Fibroblast of gingiva (primary cell): ENCODE data around the gene VAPB.

Experiments
- DNase-seq: peaks from one replicate; pipeline ENCODE4 v3.0.0-alpha.2; 2011; ENCODE audit warnings: low read depth

VAPB gene

DNA sequence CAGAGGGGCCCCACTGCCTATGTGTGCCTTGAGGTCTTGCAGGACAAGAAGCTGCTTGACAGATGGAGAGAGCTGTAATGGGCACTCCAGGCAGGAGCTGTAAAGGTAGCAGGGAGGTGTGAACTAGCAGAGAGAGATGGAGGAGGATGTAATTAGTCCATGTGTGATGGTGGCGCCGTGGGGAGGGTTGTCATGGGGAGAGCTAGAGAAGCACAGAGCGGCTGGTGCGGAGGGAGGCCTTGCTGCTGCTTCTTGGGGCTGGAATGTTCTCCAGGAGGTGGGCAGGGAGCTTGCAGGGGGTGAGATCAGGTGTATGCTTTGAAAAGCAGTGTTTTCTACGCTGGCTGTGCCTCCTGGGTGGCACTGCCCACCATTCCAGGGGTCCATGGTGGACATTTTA lies 94.0 kb downstream of the VAPB start:
- no peak for DNase-seq

DNA sequence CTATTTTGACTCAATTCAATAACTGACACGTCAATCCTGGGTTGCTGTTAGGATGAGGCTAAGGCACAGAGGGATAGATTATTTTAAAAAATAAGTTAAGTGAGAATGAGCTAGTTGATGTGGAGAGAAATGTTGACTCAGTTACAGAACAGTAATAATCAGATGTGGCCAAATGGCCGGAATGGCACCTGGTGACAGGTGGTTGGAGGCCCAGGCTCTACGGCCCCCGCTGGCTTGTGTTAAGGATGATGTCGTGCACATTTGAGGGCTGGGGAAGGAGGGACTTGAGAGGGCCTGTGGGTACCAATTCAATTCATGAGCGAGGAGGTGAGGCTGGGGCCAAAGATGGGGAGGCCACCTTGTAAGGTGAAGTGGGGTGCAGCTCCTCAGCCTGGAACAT lies 94.4 kb downstream of the VAPB start:
- DNase-seq = no peak

DNA sequence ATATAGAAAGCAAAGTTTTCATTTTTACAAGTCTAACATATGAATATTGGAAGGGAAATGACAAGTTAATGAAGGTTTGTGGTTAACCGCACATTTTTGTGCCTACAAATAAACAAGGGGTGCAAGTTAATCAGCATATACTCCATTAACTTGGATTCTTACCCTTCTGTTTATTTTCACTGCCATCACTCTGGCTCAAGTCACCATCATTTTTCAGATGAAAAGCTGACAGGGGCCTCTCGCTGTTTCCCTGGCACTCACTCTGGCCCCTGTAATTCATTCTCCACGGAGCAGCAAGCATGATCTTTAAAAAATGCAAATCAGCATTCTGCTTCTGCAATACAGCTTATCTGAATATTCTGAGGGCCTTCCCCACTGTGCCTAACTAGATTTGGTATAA lies 96.4 kb downstream of the VAPB start:
- DNase-seq = no peak

GRCh38 chr20:58486207-58486606 lies 97.2 kb downstream of the VAPB start:
- DNase-seq = no peak

GRCh38 chr20:58492074-58492718 lies 103.2 kb downstream of the VAPB start:
- no peak for DNase-seq

GRCh38 chr20:58492795-58493524 lies 103.9 kb downstream of the VAPB start:
- DNase-seq = no peak

- DNase-seq = no peak
Measured at GRCh38 chr20:58494923-58495622, 106.0 kb downstream of the VAPB start.

GRCh38 chr20:58495623-58496428 lies 106.8 kb downstream of the VAPB start:
- no peak for DNase-seq

- DNase-seq = no peak
Measured at GRCh38 chr20:58496429-58496769, 107.4 kb downstream of the VAPB start.

GRCh38 chr20:58497076-58497641 lies 108.1 kb downstream of the VAPB start:
- no peak for DNase-seq

DNA sequence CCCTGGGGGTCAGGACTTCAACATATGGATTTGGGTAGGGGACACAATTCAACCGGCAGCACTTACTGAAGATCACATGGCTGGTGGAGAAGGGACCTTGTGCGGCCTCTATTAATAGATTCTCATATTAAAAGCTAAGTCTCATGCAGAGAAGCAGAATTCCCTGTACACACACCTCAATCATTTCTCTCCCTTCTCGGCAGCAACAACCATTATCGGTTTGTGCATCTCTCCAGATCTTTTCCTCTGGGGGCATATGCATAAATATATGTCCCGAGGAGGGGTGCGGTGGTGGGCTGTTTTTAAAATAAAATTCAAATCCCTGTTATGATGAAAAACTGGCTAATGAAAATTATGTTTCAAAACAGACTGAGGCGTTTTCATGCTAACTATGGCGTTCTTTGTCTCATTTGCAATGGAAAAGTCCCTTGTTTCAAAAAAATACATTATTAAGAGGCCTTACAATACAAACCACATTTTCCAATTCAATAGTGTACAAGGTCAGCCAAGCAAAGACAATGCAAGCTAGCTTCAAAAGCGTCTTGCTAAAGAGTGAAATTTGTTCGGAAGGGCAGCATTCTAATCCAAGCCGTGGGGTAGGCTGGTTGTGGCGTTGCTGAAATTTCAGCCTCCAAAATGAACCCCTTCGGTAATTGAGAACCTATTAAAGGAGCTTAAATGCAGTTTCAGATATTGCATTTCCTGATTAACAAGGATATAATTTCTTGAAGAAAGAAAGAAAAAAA lies 108.9 kb downstream of the VAPB start:
- DNase-seq = no peak

- DNase-seq = no peak
Measured at GRCh38 chr20:58498470-58499068, 109.5 kb downstream of the VAPB start.

DNA sequence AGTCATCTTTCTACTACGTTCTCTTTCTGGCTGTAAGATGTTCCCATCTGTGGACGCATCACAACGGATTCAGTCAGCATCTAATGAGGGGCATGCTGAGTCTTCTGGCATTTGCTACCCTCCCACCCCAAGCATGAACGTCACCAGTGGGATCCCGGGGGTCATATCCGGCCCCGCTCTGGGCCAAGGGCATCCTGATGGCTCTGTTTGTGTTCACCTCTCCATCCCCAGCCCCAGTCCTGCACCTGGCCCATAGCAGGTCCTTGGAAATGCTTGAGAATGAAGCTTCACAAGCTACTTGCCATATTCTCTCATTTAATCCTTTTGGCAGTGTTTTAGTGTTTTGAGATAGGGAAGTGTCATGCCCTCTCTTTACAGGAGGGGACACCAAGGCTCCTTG lies 111.2 kb downstream of the VAPB start:
- no peak for DNase-seq
